SK-N-SH (cell line): ENCODE data around the gene CARM1. TPM values are rescaled to one million over a fixed set of nuclear protein-coding genes. Genes with fewer than 3 reads are reported as not detected.
"Not testable (repeated sequence)": the region's sequence is repeated elsewhere in the genome, so short reads cannot be mapped to it uniquely, and the experiment has no call there.

Source experiments
- CTCF ChIA-PET: fragments of 300-600, 350-600 bp; formaldehyde crosslinking; extraction: SDS; loops from one replicate; lab custom pipeline; 2021; lab: Yijun Ruan, JAX
- POLR2A ChIA-PET: fragments of 350-600 bp; sonication (Branson Sonifier 250); formaldehyde crosslinking; extraction: SDS; loops from one replicate; lab custom pipeline; 2020; ENCODE audit warnings: antibody characterized with exemption, inconsistent platforms; lab: Yijun Ruan, JAX
- DNase-seq: peaks from one replicate; pipeline ENCODE4 v3.0.0; 2012
- H2AFZ ChIP-seq: fragments of 200-600 bp; sonication (generic); 2 replicates; pipeline ENCODE4 v1.8.1; 2016; ENCODE audit warnings: antibody characterized with exemption, mild to moderate bottlenecking, low read depth
- H3F3A ChIP-seq: fragments of 200-600 bp; sonication (generic); replicated peaks from 2 replicates; pipeline ENCODE3; 2016; ENCODE audit warnings: antibody characterized with exemption, mild to moderate bottlenecking; ENCODE audit not compliant: insufficient read depth
- H3K27ac ChIP-seq, 2 experiments: fragments of 200-500 bp in 1 of 2; fragments of 200-600 bp in 1 of 2; sonication (Bioruptor generic) in 1 of 2; sonication (generic), shearing (Covaris generic) in 1 of 2; 2 replicates each; pipeline versions ENCODE4 v1.5.1 to v1.6.1; 2014 to 2016; ENCODE audit warnings: low read depth in 2 of 2, inconsistent platforms in 1 of 2, low read length in 1 of 2, mild to moderate bottlenecking in 1 of 2, mixed read lengths in 1 of 2
- H3K27me3 ChIP-seq: fragments of 200-600 bp; sonication (generic), shearing (Covaris generic); 2 replicates; pipeline ENCODE4 v1.6.1; 2016; ENCODE audit warnings: mixed run types; ENCODE audit not compliant: insufficient read depth
- H3K36me3 ChIP-seq, 2 experiments: fragments of 200-500 bp in 1 of 2; fragments of 200-600 bp in 1 of 2; sonication (Bioruptor generic) in 1 of 2; sonication (generic) in 1 of 2; replicated peaks in 1 of 2; 2 replicates each; pipeline versions ENCODE3 to v1.5.1; 2014 to 2016; ENCODE audit warnings: low read length in 1 of 2, mild to moderate bottlenecking in 1 of 2; ENCODE audit not compliant: insufficient read depth in 2 of 2, control insufficient read depth in 1 of 2
- H3K4me1 ChIP-seq, 2 experiments: fragments of 200-500 bp in 1 of 2; fragments of 200-600 bp in 1 of 2; sonication (Bioruptor generic) in 1 of 2; sonication (generic), shearing (Covaris generic) in 1 of 2; 2 replicates each; pipeline versions ENCODE4 v1.5.1 to v1.6.1; 2014 to 2016; ENCODE audit warnings: low read depth in 1 of 2, low read length in 1 of 2, mixed run types in 1 of 2; ENCODE audit not compliant: insufficient read depth in 2 of 2, control insufficient read depth in 1 of 2
- H3K4me2 ChIP-seq: fragments of 200-600 bp; sonication (generic), shearing (Covaris generic); 2 replicates; pipeline ENCODE4 v1.6.1; 2017; ENCODE audit warnings: mixed run types
- H3K4me3 ChIP-seq, 2 experiments: fragments of 200-500 bp in 1 of 2; fragments of 200-600 bp in 1 of 2; sonication (Bioruptor generic) in 1 of 2; sonication (generic), shearing (Covaris generic) in 1 of 2; 2 replicates each; pipeline versions ENCODE4 v1.5.1 to v1.8.1; 2014 to 2016; ENCODE audit warnings: low read depth in 2 of 2, inconsistent platforms in 1 of 2, low read length in 1 of 2, mild to moderate bottlenecking in 1 of 2, mixed read lengths in 1 of 2, moderate library complexity in 1 of 2
- H3K79me2 ChIP-seq: fragments of 200-600 bp; sonication (generic); 2 replicates; pipeline ENCODE4 v1.8.1; 2017; ENCODE audit warnings: mild to moderate bottlenecking; ENCODE audit not compliant: insufficient read depth
- H3K9ac ChIP-seq: fragments of 200-600 bp; sonication (generic); 2 replicates; pipeline ENCODE4 v1.6.1; 2017; ENCODE audit warnings: mixed run types
- H3K9me2 ChIP-seq: fragments of 200-600 bp; sonication (generic); 2 replicates; pipeline ENCODE4 v1.6.1; 2017; ENCODE audit warnings: mixed run types
- H3K9me3 ChIP-seq: fragments of 200-600 bp; sonication (generic); 2 replicates; pipeline ENCODE4 v1.6.1; 2017; ENCODE audit warnings: mixed run types, mild to moderate bottlenecking, moderate library complexity
- H4K20me1 ChIP-seq: fragments of 200-600 bp; sonication (generic); 2 replicates; pipeline ENCODE4 v1.6.1; 2017; ENCODE audit warnings: mild to moderate bottlenecking, mixed run types; ENCODE audit not compliant: insufficient read depth
- EP300 ChIP-seq, 2 experiments: IDR thresholded peaks; 2 replicates each; pipeline versions ENCODE4 v1.4.0 to v1.6.1; 2012; ENCODE audit warnings: borderline replicate concordance in 1 of 2, low read depth in 1 of 2, low read length in 1 of 2
- GATA2 ChIP-seq: sonication (generic); formaldehyde crosslinking; IDR thresholded peaks from 2 replicates; pipeline ENCODE4 v1.5.0; 2020; ENCODE audit warnings: mild to moderate bottlenecking, missing genetic modification reagents
- MEF2A ChIP-seq: IDR thresholded peaks from 2 replicates; pipeline ENCODE4 v1.4.0; 2012; ENCODE audit warnings: low read depth, borderline replicate concordance
- MXI1 ChIP-seq: IDR thresholded peaks from 2 replicates; pipeline ENCODE4 v1.6.1; 2012; ENCODE audit warnings: mild to moderate bottlenecking, low read depth, low read length, improper control_type of control experiment
- PBX3 ChIP-seq: IDR thresholded peaks from 2 replicates; pipeline ENCODE4; 2012
- POLR2AphosphoS5 ChIP-seq: IDR thresholded peaks from 2 replicates; pipeline ENCODE4 v1.6.1; 2012; ENCODE audit warnings: low read depth, low read length
- RFX5 ChIP-seq: IDR thresholded peaks from 2 replicates; pipeline ENCODE4 v1.6.1; 2012; ENCODE audit warnings: mild to moderate bottlenecking, improper control_type of control experiment, low read length
- RXRA ChIP-seq: IDR thresholded peaks from 2 replicates; pipeline ENCODE4 v1.4.0; 2012; ENCODE audit warnings: low read depth, mild to moderate bottlenecking, borderline replicate concordance
- TAF1 ChIP-seq: IDR thresholded peaks from 2 replicates; pipeline ENCODE4 v1.6.1; 2012; ENCODE audit warnings: low read depth, mild to moderate bottlenecking, low read length, moderate library complexity, borderline replicate concordance
- TCF12 ChIP-seq: IDR thresholded peaks from 2 replicates; pipeline ENCODE4 v1.4.0; 2012
- YY1 ChIP-seq: IDR thresholded peaks from 2 replicates; pipeline ENCODE4 v1.4.0; 2012; ENCODE audit warnings: low read depth, mild to moderate bottlenecking
- WGBS: methylation state at CpG from one replicate; pipeline ENCODE4 v1.1.6; 2017; ENCODE audit warnings: low lambda C conversion rate; 5-methylcytosine and 5-hydroxymethylcytosine counted together
- polyA plus RNA-seq, 3 experiments: library from polyadenylated mRNA; depleted of rRNA; stranded (reverse); fragments of >200 nt; gene quantifications; 2 replicates each; pipeline ENCODE4 v1.2.3, GENCODE V29; 2012
- TF ChIP-seq, protein P1 (sequence below): IDR thresholded peaks from 2 replicates; pipeline ENCODE4 v1.4.0; 2012; ENCODE audit warnings: low read depth, borderline replicate concordance
- TF ChIP-seq, protein P2 (sequence below): IDR thresholded peaks from 2 replicates; pipeline ENCODE4 v1.4.0; 2012; ENCODE audit warnings: low read depth

The CARM1 gene
- polyA plus RNA-seq, 1 of the 3 experiments (the other 2 are of a cell fraction), result 62.2 TPM

GRCh38 chr19:10876459-10877240 lies 5.3 kb downstream of the CARM1 start:
- POLR2A ChIA-PET, result no interaction called here
- 92% methylated on average over 8 of the region's 10 CpGs for WGBS
- CTCF ChIA-PET, result interaction anchor here (1.1 to 1.3 kb wide), 4 partner anchors 13 to 164 kb away, joined by 3 to 6 read pairs (median 4); partner anchors contain the start of gene TMED1
- H3K36me3 ChIP-seq, result no peaks in the 10 kb centered on the region
- no peaks in the 10 kb centered on the region for H3K9me3 ChIP-seq
- TF ChIP-seq RFX5, result no peak
- no peak for TF ChIP-seq YY1
- no peak for TF ChIP-seq PBX3
- TF ChIP-seq POLR2AphosphoS5, result no peak
- TF ChIP-seq, protein P1, sequence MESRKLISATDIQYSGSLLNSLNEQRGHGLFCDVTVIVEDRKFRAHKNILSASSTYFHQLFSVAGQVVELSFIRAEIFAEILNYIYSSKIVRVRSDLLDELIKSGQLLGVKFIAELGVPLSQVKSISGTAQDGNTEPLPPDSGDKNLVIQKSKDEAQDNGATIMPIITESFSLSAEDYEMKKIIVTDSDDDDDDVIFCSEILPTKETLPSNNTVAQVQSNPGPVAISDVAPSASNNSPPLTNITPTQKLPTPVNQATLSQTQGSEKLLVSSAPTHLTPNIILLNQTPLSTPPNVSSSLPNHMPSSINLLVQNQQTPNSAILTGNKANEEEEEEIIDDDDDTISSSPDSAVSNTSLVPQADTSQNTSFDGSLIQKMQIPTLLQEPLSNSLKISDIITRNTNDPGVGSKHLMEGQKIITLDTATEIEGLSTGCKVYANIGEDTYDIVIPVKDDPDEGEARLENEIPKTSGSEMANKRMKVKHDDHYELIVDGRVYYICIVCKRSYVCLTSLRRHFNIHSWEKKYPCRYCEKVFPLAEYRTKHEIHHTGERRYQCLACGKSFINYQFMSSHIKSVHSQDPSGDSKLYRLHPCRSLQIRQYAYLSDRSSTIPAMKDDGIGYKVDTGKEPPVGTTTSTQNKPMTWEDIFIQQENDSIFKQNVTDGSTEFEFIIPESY, result no peak
- no peak for TF ChIP-seq TAF1
- TF ChIP-seq EP300 (IDR thresholded peaks at IDR 0.05; ENCODE audit: borderline replicate concordance in 1 of 2, low read depth in 1 of 2, low read length in 1 of 2), result no peak
- no peak for TF ChIP-seq MXI1
- TF ChIP-seq MEF2A, result no peak
- TF ChIP-seq, protein P2, sequence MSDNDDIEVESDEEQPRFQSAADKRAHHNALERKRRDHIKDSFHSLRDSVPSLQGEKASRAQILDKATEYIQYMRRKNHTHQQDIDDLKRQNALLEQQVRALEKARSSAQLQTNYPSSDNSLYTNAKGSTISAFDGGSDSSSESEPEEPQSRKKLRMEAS, result no peak
- TF ChIP-seq GATA2 (CRISPR knock-in tag), result no peak
- no peak for TF ChIP-seq RXRA
- no peak for TF ChIP-seq TCF12
- no peak overlapping the region for H3K27ac ChIP-seq
- H3K9me2 ChIP-seq, result no peaks in the 10 kb centered on the region
- H3K4me3 ChIP-seq, result no peak overlapping the region
- H3K4me2 ChIP-seq, result peak overlapping the region; percentile 1; the same call in 1 of the 2 replicates
- H2AFZ ChIP-seq, result no peak overlapping the region
- peaks cover 14 to 19% of the 10 kb centered on the region in 2 experiments; a peak in 2 of 4 replicates for H3K4me1 ChIP-seq
- peaks cover 54% of the 10 kb centered on the region for H4K20me1 ChIP-seq
- H3K9ac ChIP-seq, result no peak overlapping the region
- no peaks in the 10 kb centered on the region for H3K27me3 ChIP-seq
- peaks cover 100% of the 10 kb centered on the region for H3K79me2 ChIP-seq
- DNase-seq, result no peak
- peaks cover 6% of the 10 kb centered on the region for H3F3A ChIP-seq

DNA sequence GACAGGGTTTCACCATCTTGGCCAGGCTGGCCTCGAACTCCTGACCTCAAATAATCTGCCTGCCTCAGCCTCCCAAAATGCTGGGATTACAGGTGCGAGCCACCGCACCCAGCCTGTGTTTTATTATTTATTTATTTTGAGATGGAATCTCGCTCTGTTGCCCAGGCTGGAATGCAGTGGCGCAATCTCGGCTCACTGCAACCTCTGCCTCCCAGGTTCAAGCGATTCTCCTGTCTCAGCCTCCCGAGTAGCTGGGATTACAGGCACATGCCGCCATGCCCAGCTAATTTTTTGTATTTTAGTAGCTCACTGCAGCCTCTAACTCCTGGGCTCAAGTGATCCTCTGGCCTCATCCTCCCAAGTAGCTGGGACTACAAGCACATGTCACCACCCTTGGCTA lies 6.3 kb downstream of the CARM1 start:
- CTCF ChIA-PET, result interaction anchor here (0.6 to 1.2 kb wide), 5 partner anchors 23 to 226 kb away, joined by 3 to 4 read pairs (median 3); partner anchors contain the start of gene TMED1
- H2AFZ ChIP-seq, H3K27me3 ChIP-seq, H3K27ac ChIP-seq, H3K9me3 ChIP-seq, H3K9me2 ChIP-seq, POLR2A ChIA-PET, H3K9ac ChIP-seq, H3K4me3 ChIP-seq, H3F3A ChIP-seq, DNase-seq, H3K4me2 ChIP-seq, H3K36me3 ChIP-seq: not testable (repeated sequence)
- Histone ChIP-seq H3K79me2 (peaks cover 100% of the 10 kb centered on the region), H3K4me1 (peaks cover 19% of the 10 kb centered on the region in 2 experiments; a peak in 2 of 4 replicates), H4K20me1 (peaks cover 60% of the 10 kb centered on the region)
- 95% methylated on average over 9 of the region's 9 CpGs for WGBS
